H1 (cell line): ENCODE measurements around the gene DDN. TPM values are rescaled to one million over a fixed set of nuclear protein-coding genes. Genes with fewer than 3 reads are reported as not detected.

Experiments
- CTCF ChIA-PET: fragments of 300-600 bp; sonication (Branson Sonifier 250); formaldehyde crosslinking; loops from one replicate; lab custom pipeline; 2021; ENCODE audit not compliant: partially characterized antibody; lab: Charles Lee
- POLR2A ChIA-PET: fragments of 300-600 bp; sonication (Branson Sonifier 250); formaldehyde crosslinking; loops from one replicate; lab custom pipeline; 2021; ENCODE audit warnings: inconsistent platforms; ENCODE audit not compliant: partially characterized antibody; lab: Charles Lee
- DNase-seq, 2 experiments: peaks; one replicate each; pipeline versions ENCODE4 v3.0.0 to v3.0.0-alpha.2; 2010 to 2022; ENCODE audit warnings: low spot score in 2 of 2, low read depth in 1 of 2, mixed read lengths in 1 of 2
- FAIRE-seq: peaks from 2 replicates; lab custom pipeline; 2011; peaks lifted over from hg19 to GRCh38; lab: Jason Lieb, UNC
- H2AFZ ChIP-seq: 2 replicates; pipeline ENCODE4 v1.8.1; 2012; ENCODE audit warnings: low read length, inconsistent platforms
- H2AK5ac ChIP-seq: 2 replicates; pipeline ENCODE4 v1.6.1; 2013; ENCODE audit warnings: low read depth, low read length
- H2BK120ac ChIP-seq: replicated peaks from 2 replicates; pipeline ENCODE3; 2013; ENCODE audit warnings: low read depth, low read length, inconsistent platforms
- H2BK12ac ChIP-seq: 2 replicates; pipeline ENCODE4 v1.6.1; 2013; ENCODE audit warnings: low read depth, low read length
- H2BK15ac ChIP-seq: 2 replicates; pipeline ENCODE4 v1.6.1; 2013; ENCODE audit warnings: low read length
- H2BK20ac ChIP-seq: 2 replicates; pipeline ENCODE4 v1.6.1; 2013; ENCODE audit warnings: low read length
- H2BK5ac ChIP-seq: 2 replicates; pipeline ENCODE4 v1.6.1; 2013; ENCODE audit warnings: low read depth, low read length
- H3K14ac ChIP-seq: 2 replicates; pipeline ENCODE4 v1.6.1; 2013; ENCODE audit warnings: inconsistent platforms; ENCODE audit not compliant: insufficient read length
- H3K18ac ChIP-seq: 2 replicates; pipeline ENCODE4 v1.6.1; 2013; ENCODE audit warnings: low read length; ENCODE audit errors: extremely low read depth
- H3K23ac ChIP-seq: 2 replicates; pipeline ENCODE4 v1.6.1; 2013; ENCODE audit warnings: inconsistent platforms; ENCODE audit not compliant: insufficient read length
- H3K23me2 ChIP-seq: 2 replicates; pipeline ENCODE4 v1.6.1; 2013; ENCODE audit warnings: low read depth, low read length
- H3K27ac ChIP-seq: 2 replicates; pipeline ENCODE4 v1.6.1; 2011; ENCODE audit warnings: low read depth, low read length, inconsistent platforms
- H3K27me3 ChIP-seq, 4 experiments: replicated peaks in 1 of 4; 1 replicate in 1 of 4; 2 replicates in 3 of 4; pipeline versions ENCODE4 v1.6.1 to v1.8.1; 2011 to 2013; ENCODE audit warnings: low read length in 3 of 4, mild to moderate bottlenecking in 3 of 4, inconsistent platforms in 2 of 4, mixed read lengths in 2 of 4, moderate library complexity in 1 of 4; ENCODE audit not compliant: control insufficient read depth in 3 of 4, insufficient read depth in 3 of 4; ENCODE audit errors: extremely low read depth in 1 of 4
- H3K36me3 ChIP-seq, 4 experiments: 2 replicates each; pipeline versions ENCODE4 v1.6.1 to v1.8.1; 2011 to 2013; ENCODE audit warnings: mild to moderate bottlenecking in 4 of 4, low read length in 3 of 4, moderate library complexity in 2 of 4, control low read depth in 1 of 4, inconsistent platforms in 1 of 4; ENCODE audit not compliant: insufficient read depth in 4 of 4, control insufficient read depth in 2 of 4
- H3K4ac ChIP-seq: replicated peaks from 2 replicates; pipeline ENCODE3; 2013; ENCODE audit warnings: low read length, low read depth, mixed read lengths, inconsistent platforms; ENCODE audit not compliant: insufficient read length
- H3K4me1 ChIP-seq, 4 experiments: replicated peaks in 1 of 4; 1 replicate in 1 of 4; 2 replicates in 3 of 4; pipeline versions ENCODE4 v1.6.1 to v1.8.1; 2011 to 2013; ENCODE audit warnings: low read length in 3 of 4, inconsistent platforms in 2 of 4, mixed read lengths in 1 of 4; ENCODE audit not compliant: insufficient read depth in 4 of 4, control insufficient read depth in 3 of 4
- H3K4me2 ChIP-seq, 2 experiments: 2 replicates each; pipeline versions ENCODE4 v1.6.1 to v1.8.1; 2011 to 2013; ENCODE audit warnings: low read depth in 2 of 2, low read length in 2 of 2, control low read depth in 1 of 2, inconsistent platforms in 1 of 2, mild to moderate bottlenecking in 1 of 2; ENCODE audit not compliant: insufficient read depth in 1 of 2
- H3K4me3 ChIP-seq, 4 experiments: fragments of 200-600, 300-600 bp in 1 of 4; sonication (generic), shearing (Covaris generic), sonication (Bioruptor Twin) in 1 of 4; 2 replicates each; pipeline versions ENCODE4 v1.5.1 to v1.8.1; 2011 to 2016; ENCODE audit warnings: low read length in 4 of 4, low read depth in 3 of 4, control low read depth in 2 of 4, inconsistent platforms in 2 of 4, mild to moderate bottlenecking in 2 of 4, mixed read lengths in 1 of 4, moderate library complexity in 1 of 4; ENCODE audit not compliant: insufficient read depth in 2 of 4; ENCODE audit errors: extremely low read depth in 1 of 4
- H3K56ac ChIP-seq: replicated peaks from 2 replicates; pipeline ENCODE3; 2013; ENCODE audit warnings: low read depth, mild to moderate bottlenecking, mixed read lengths, low read length, inconsistent platforms; ENCODE audit not compliant: insufficient read length
- H3K79me1 ChIP-seq: 2 replicates; pipeline ENCODE4 v1.6.1; 2013; ENCODE audit warnings: low read depth, low read length, control low read depth
- H3K79me2 ChIP-seq, 2 experiments: 2 replicates each; pipeline versions ENCODE4 v1.6.1 to v1.8.1; 2012 to 2013; ENCODE audit warnings: low read length in 2 of 2, mild to moderate bottlenecking in 2 of 2, inconsistent platforms in 1 of 2; ENCODE audit not compliant: insufficient read depth in 2 of 2, control insufficient read depth in 1 of 2
- H3K9ac ChIP-seq, 4 experiments: replicated peaks in 1 of 4; 1 replicate in 1 of 4; 2 replicates in 3 of 4; pipeline versions ENCODE4 v1.6.1 to v1.8.1; 2011 to 2013; ENCODE audit warnings: low read depth in 3 of 4, low read length in 3 of 4, control low read depth in 2 of 4, mild to moderate bottlenecking in 2 of 4, moderate library complexity in 2 of 4, inconsistent platforms in 1 of 4; ENCODE audit errors: extremely low read depth in 1 of 4
- H3K9me3 ChIP-seq, 2 experiments: 2 replicates each; pipeline versions ENCODE4 v1.6.1 to v1.8.1; 2012 to 2013; ENCODE audit warnings: mild to moderate bottlenecking in 2 of 2, moderate library complexity in 2 of 2, control low read depth in 1 of 2, inconsistent platforms in 1 of 2, low read depth in 1 of 2, low read length in 1 of 2, mixed read lengths in 1 of 2; ENCODE audit not compliant: insufficient read depth in 2 of 2
- H4K20me1 ChIP-seq, 2 experiments: replicated peaks in 1 of 2; 2 replicates each; pipeline versions ENCODE3 to v1.8.1; 2011 to 2013; ENCODE audit warnings: inconsistent platforms in 2 of 2, low read length in 2 of 2, mild to moderate bottlenecking in 1 of 2; ENCODE audit not compliant: insufficient read depth in 2 of 2, control insufficient read depth in 1 of 2
- H4K5ac ChIP-seq: 2 replicates; pipeline ENCODE4 v1.6.1; 2013; ENCODE audit warnings: low read length, low read depth, mixed read lengths, inconsistent platforms; ENCODE audit not compliant: insufficient read length
- H4K8ac ChIP-seq: 2 replicates; pipeline ENCODE4 v1.8.0; 2013; ENCODE audit warnings: mild to moderate bottlenecking, moderate library complexity, low read length, inconsistent platforms; ENCODE audit not compliant: insufficient read depth; ENCODE audit errors: extremely low read depth
- H4K91ac ChIP-seq: replicated peaks from 2 replicates; pipeline ENCODE3; 2013; ENCODE audit warnings: low read length, mixed read lengths, inconsistent platforms; ENCODE audit not compliant: insufficient read length
- GABPA ChIP-seq: IDR thresholded peaks from 2 replicates; pipeline ENCODE4 v1.6.1; 2011; ENCODE audit warnings: mild to moderate bottlenecking, low read length, moderate library complexity, borderline replicate concordance; ENCODE audit not compliant: insufficient read depth
- RBBP5 ChIP-seq: IDR thresholded peaks from 2 replicates; pipeline ENCODE4 v1.7.1; 2012; ENCODE audit warnings: low read depth, mild to moderate bottlenecking, inconsistent platforms, low read length, moderate library complexity, borderline replicate concordance
- RFX5 ChIP-seq: IDR thresholded peaks from 2 replicates; pipeline ENCODE4 v1.6.1; 2011; ENCODE audit warnings: low read depth, low read length, improper control_type of control experiment, borderline replicate concordance
- RXRA ChIP-seq: IDR thresholded peaks from 2 replicates; pipeline ENCODE4 v1.6.1; 2011; ENCODE audit warnings: low read depth, mild to moderate bottlenecking, low read length, moderate library complexity; ENCODE audit not compliant: insufficient read depth
- polyA plus RNA-seq, 7 experiments: library from polyadenylated mRNA; depleted of rRNA in 3 of 7; stranded (reverse) in 5 of 7; unstranded in 2 of 7; fragments of >200 nt in 5 of 7; fragments of 200-250 nt in 2 of 7; gene quantifications; 1 replicate in 5 of 7; 2 replicates in 1 of 7; 4 replicates in 1 of 7; pipeline versions ENCODE4 v1.2.1 to v1.2.3, GENCODE V29; 2011 to 2013; ENCODE audit warnings: missing spikeins in 2 of 7, mixed read lengths in 2 of 7
- total RNA-seq: library from RNA; stranded (reverse); fragmentation: NEBNext Ultra II Directional; extraction: Animal tissue kit (Norgen Biotek cat#: 25700); gene quantifications from 2 replicates; pipeline ENCODE4 v1.2.1, GENCODE V29; 2021

DDN gene
- total and polyA plus RNA-seq, 2 of the 8 experiments (the other 6 are each of a cell fraction or from before 2014, with no cell fraction given) = 0.14 to 0.30 TPM

GRCh38 chr12:48961801-48962200 is 37.4 kb downstream of the DDN start:
- Histone ChIP-seq H2BK120ac (no peak overlapping the region), H4K20me1 (no peaks in the 10 kb centered on the region), H2BK20ac (no peak overlapping the region), H2BK5ac (no peak overlapping the region), H3K27me3 (peaks cover 0 to 8% (median 7%) of the 10 kb centered on the region in 4 experiments; a peak in 5 of 7 replicates), H3K79me2 (no peaks in the 10 kb centered on the region), H3K4me1 (peaks cover 14 to 22% (median 21%) of the 10 kb centered on the region in 4 experiments), H3K4me2 (no peak overlapping the region), H4K8ac (no peak overlapping the region), H4K5ac (no peak overlapping the region), H3K4me3 (no peak overlapping the region), H2BK15ac (no peak overlapping the region), H3K4ac (no peak overlapping the region), H2AK5ac (no peak overlapping the region), H3K56ac (no peak overlapping the region), H3K18ac (no peak overlapping the region), H2BK12ac (no peak overlapping the region), H3K36me3 (no peaks in the 10 kb centered on the region), H3K9ac (no peak overlapping the region), H3K27ac (no peak overlapping the region), H3K79me1 (no peaks in the 10 kb centered on the region), H4K91ac (no peak overlapping the region), H2AFZ (no peak overlapping the region), H3K23me2 (peaks cover 5% of the 10 kb centered on the region), H3K9me3 (no peaks in the 10 kb centered on the region), H3K14ac (no peak overlapping the region), H3K23ac (no peak overlapping the region)
- POLR2A ChIA-PET = interaction anchor here (0.6 to 1.5 kb wide), 2 partner anchors 10 to 1062 kb away, joined by 3 to 4 read pairs; partner anchors contain the start of gene WNT10B
- no peak for TF ChIP-seq GABPA
- TF ChIP-seq RXRA = no peak
- TF ChIP-seq RBBP5 = no peak
- TF ChIP-seq RFX5 = no peak
- no peak for DNase-seq
- no peak for FAIRE-seq
- CTCF ChIA-PET = interaction anchor here (1.0 to 40.8 kb wide), 5 partner anchors 11 to 103 kb away, joined by 3 to 1336 read pairs (median 4); partner anchors contain the start of genes DDN and WNT1
